PFSK-1 (cell line): ENCODE results near the gene NRG3.

Experiments
- POLR2AphosphoS5 ChIP-seq: IDR thresholded peaks from 2 replicates; pipeline ENCODE4 v1.6.1; 2012; ENCODE audit warnings: low read depth, mild to moderate bottlenecking, control low read depth, low read length, moderate library complexity
- TF ChIP-seq, protein P1 (sequence below), 2 experiments: IDR thresholded peaks; 2 replicates each; pipeline versions ENCODE4 v1.6.1 to v1.8.0; 2011 to 2012; ENCODE audit warnings: low read depth in 2 of 2, low read length in 2 of 2, control low read depth in 1 of 2, inconsistent platforms in 1 of 2, mild to moderate bottlenecking in 1 of 2, moderate library complexity in 1 of 2; ENCODE audit not compliant: insufficient read depth in 1 of 2

GRCh38 chr10:82340166-82340565 lies 465.2 kb downstream of the NRG3 start:
- TF ChIP-seq, protein P1, sequence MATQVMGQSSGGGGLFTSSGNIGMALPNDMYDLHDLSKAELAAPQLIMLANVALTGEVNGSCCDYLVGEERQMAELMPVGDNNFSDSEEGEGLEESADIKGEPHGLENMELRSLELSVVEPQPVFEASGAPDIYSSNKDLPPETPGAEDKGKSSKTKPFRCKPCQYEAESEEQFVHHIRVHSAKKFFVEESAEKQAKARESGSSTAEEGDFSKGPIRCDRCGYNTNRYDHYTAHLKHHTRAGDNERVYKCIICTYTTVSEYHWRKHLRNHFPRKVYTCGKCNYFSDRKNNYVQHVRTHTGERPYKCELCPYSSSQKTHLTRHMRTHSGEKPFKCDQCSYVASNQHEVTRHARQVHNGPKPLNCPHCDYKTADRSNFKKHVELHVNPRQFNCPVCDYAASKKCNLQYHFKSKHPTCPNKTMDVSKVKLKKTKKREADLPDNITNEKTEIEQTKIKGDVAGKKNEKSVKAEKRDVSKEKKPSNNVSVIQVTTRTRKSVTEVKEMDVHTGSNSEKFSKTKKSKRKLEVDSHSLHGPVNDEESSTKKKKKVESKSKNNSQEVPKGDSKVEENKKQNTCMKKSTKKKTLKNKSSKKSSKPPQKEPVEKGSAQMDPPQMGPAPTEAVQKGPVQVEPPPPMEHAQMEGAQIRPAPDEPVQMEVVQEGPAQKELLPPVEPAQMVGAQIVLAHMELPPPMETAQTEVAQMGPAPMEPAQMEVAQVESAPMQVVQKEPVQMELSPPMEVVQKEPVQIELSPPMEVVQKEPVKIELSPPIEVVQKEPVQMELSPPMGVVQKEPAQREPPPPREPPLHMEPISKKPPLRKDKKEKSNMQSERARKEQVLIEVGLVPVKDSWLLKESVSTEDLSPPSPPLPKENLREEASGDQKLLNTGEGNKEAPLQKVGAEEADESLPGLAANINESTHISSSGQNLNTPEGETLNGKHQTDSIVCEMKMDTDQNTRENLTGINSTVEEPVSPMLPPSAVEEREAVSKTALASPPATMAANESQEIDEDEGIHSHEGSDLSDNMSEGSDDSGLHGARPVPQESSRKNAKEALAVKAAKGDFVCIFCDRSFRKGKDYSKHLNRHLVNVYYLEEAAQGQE (IDR thresholded peaks at IDR 0.05; ENCODE audit: insufficient read depth in 1 of 2, low read depth in 2 of 2, low read length in 2 of 2) = no peak
- TF ChIP-seq POLR2AphosphoS5 = no peak
